DMS153 treated with DMSO at 0.1 percent for 48 hours (cell line): ENCODE measurements around the gene ARHGEF18.
"Not testable (repeated sequence)": the region's sequence is repeated elsewhere in the genome, so short reads cannot be mapped to it uniquely, and the experiment has no call there.

ENCODE experiments used
- DNase-seq: peaks from one replicate; lab custom pipeline; 2025; ENCODE audit not compliant: unreplicated experiment; lab: John Stamatoyannopoulos, UW

The ARHGEF18 gene

GRCh38 chr19:7346488-7346971, 2.2 kb upstream of the ARHGEF18 start:
- DNase-seq: no peak

DNA sequence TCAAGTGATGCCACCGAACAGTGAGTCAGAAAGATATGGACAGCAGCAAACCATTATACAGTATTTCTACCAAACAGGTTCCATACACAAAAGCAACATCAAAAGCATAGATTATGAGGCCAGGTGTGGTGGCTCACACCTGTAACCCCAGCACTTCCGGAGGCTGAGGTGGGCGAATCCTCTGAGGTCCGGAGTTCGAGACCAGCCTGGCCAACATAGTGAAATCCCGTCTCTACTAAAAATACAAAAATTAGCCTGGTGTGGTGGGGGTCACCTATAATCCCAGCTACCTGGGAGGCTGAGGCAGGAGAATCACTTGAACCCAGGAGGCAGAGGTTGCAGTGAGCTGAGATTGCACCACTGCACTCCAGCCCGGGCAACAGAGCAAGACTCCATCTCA, 1.7 kb upstream of the ARHGEF18 start:
- DNase-seq: not testable (repeated sequence)

- no peak for DNase-seq
Observed at GRCh38 chr19:7349231-7349591, 474 bp downstream of the ARHGEF18 start.

- no peak for DNase-seq
Observed at GRCh38 chr19:7349961-7350711, 1.4 kb downstream of the ARHGEF18 start.

GRCh38 chr19:7351861-7352260, 3.1 kb downstream of the ARHGEF18 start:
- no peak for DNase-seq

DNA sequence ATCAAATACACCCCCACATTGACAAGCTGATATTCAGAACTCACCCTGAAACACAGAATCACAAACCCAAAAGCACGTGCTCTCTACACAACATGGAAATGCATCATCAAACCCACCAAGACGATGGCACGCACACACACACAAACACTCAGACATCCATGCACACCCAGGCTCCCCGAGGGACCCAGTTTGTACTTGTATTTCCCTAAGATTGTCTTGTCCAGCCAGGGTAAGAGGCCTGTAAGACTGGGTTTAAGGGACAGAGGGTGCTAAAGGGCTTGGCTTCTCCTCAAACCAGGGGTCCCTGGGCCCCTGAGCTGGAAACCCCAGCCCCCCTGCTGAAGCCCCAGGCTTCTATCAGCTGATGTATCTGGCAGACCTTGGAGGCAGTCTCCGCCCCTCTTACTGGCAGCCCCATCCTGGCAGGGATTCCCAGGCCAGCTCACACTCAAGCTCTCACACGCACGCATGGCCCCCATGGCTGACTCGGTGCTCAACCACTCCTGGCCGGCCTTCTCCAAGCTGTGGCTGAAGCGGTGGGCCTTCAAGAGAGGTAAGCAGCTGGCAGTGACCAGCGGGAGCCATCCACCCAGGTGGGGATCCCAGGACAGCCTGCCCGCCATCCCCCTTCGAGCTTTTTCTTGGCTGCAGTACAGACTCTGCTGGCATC, 6.5 kb downstream of the ARHGEF18 start:
- DNase-seq: no peak

GRCh38 chr19:7355871-7356270, 7.1 kb downstream of the ARHGEF18 start:
- no peak for DNase-seq

- no peak for DNase-seq
Observed at GRCh38 chr19:7356899-7357627, 8.3 kb downstream of the ARHGEF18 start.

GRCh38 chr19:7358102-7358597, 9.4 kb downstream of the ARHGEF18 start:
- no peak for DNase-seq

DNA sequence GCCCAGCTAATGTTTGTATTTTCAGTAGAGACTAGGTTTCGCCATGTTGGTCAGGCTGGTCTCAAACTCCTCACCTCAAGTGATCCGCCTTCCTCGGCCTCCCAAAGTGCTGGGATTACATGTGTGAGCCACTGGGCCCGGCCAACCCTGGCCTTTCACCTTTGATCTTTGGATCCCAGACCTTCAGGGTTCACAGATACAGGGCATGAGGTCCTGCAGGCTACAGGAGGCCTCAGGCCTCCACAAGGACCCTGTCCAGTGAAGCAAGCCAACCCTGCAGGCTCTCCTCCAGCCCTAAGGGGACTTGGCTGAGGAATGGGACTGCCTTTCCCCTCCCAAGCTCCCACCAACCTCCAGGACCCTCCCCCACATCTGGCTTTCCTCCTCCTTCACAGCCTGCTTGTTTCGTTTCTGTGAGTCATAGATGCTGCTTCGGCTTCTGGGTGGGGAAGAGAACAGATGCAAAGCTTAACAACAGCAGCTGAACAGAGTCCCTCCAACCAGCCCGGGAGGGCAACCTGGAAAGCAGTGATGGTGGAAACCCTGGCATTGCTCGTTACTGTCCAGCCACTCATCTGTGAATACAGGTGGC, 11.8 kb downstream of the ARHGEF18 start:
- DNase-seq: no peak

DNA sequence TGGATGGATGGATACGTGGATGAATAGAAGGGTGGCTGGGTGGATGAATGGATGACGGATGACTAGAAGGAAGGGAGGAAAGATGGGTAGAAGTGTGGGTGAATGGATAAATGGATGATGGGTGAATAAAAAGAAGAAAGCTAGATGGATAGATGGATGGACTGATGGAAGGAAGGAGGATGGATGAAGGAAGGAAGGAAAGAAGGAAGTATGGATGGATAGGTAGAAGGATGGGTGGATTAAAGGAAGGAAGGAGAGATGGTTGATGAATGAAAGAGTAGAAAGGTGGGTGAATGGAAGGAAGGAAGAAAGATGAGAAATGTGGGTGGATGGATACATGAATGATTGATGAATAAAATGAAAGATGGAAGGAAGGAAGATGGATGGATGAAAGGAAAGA, 14.5 kb downstream of the ARHGEF18 start:
- no peak for DNase-seq

GRCh38 chr19:7366701-7367420, 18.1 kb downstream of the ARHGEF18 start:
- DNase-seq: no peak

- no peak for DNase-seq
Observed at GRCh38 chr19:7368456-7368855, 19.7 kb downstream of the ARHGEF18 start.

DNA sequence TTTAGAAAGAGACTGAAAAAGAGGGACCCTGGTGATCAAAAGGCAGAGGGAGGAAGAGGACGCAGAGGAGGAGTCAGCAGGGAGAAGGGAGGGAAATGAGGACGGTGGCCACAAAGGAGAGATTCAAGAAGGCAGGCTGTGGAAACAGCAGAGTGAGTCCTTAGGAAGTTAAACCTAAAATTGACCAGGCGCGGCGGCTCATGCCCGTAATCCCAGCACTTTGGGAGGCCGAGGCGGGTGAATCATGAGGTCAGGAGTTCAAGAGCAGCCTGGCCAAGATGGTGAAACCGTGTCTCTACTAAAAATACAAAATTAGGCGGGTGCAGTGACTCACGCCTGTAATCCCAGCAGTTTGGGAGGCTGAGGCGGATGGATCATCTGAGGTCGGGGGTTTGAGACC, 20.1 kb downstream of the ARHGEF18 start:
- DNase-seq: not testable (repeated sequence)

GRCh38 chr19:7370546-7370945, 21.8 kb downstream of the ARHGEF18 start:
- DNase-seq: no peak

DNA sequence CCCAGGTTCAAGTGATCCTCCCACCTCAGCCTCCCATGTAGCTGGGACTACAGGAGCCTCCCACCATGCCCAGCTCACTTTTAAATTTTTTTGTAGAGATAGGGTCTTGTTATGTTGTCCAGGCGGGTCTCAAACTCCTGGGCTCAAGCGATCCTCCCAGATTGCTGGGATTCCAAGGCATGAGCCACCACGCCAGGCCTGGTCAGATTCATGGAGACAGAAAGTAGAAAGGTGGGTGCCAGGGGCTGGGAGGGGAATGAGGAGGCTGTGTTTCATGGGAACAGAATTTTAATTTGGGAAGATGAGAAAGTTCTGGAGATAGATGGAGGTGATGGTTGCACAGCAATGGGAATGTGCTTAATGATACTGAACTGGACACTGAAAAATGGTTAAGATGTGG, 22.3 kb downstream of the ARHGEF18 start:
- DNase-seq: no peak

GRCh38 chr19:7372810-7373209, 24.1 kb downstream of the ARHGEF18 start:
- DNase-seq: no peak

DNA sequence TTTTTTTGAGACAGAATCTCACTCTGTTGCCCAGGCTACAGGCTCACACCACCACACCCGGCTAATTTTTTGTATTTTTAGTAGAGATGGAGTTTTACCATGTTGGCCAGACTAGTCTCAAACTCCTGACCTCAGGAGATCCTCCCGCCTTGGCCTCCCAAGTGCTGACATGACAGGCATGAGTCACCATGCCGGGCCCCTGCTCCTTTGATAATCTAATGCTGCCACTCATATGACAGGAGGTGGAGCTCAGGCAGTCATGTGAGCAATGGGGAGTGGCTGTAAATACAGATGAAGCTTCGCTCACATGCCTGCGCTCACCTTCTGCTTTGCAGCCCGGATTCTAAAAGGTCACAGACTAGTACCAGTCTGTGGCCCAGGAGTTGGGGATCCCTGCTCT, 25.1 kb downstream of the ARHGEF18 start:
- DNase-seq: no peak

- DNase-seq: no peak
Observed at GRCh38 chr19:7376151-7376852, 27.6 kb downstream of the ARHGEF18 start.

DNA sequence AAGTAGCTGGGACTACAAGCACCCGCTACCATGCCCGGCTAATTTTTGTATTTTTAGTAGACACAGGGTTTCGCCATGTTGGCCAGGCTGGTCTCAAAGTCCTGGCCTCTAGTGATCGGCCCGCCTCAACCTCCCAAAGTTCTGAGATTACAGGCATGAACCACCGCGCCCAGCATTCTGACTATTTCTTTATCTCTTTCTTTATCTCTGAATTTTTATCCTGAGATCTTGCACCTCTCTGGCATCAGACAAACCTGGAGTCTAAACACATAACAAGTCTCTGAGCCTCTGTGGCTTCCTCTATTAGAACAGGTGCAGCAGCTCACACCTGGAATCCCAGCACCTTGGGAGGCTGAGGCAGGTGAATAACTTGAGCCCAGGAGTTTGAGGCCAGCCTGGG, 28.5 kb downstream of the ARHGEF18 start:
- no peak for DNase-seq
